ENCODE results near the gene UFC1.

- TF ChIP-seq CTCF (IDR thresholded peaks at IDR 0.05; ENCODE audit: low read depth, low read length, poor library complexity, severe bottlenecking) (peak; percentile 46), EZH2phosphoT487 (IDR thresholded peaks at IDR 0.05; ENCODE audit: borderline replicate concordance, low read length) (no peak)
Measured at GRCh38 chr1:161139766-161140165, 14.0 kb upstream of the UFC1 start.

Data from DOHH2 (cell line).